GM18505 (cell line): ENCODE data around the gene TPCN1.

Experiments
- ATAC-seq: cut with Tn5 transposase; IDR thresholded peaks from one replicate; pipeline ENCODE4 v1.9.1; 2021; ENCODE audit not compliant: unreplicated experiment
- POLR2A ChIP-seq: IDR thresholded peaks from 4 replicates; pipeline ENCODE4 v1.6.1; 2011; ENCODE audit warnings: borderline replicate concordance; ENCODE audit not compliant: insufficient read depth, insufficient read length; ENCODE audit errors: extremely low read depth

Gene TPCN1

GRCh38 chr12:113186033-113186365 lies 35.3 kb upstream of the TPCN1 start:
- no peak for ATAC-seq

GRCh38 chr12:113186666-113187325 lies 34.5 kb upstream of the TPCN1 start:
- TF ChIP-seq POLR2A = no peak
- ATAC-seq = no peak

More at GRCh38 chr12:113186033-113186365, 35.3 kb upstream of the TPCN1 start:
- no peak for TF ChIP-seq POLR2A

- ATAC-seq = no peak
- no peak for TF ChIP-seq POLR2A
These were observed 31.9 kb upstream of the TPCN1 start for GRCh38 chr12:113189361-113189760.

- ATAC-seq = no peak
- TF ChIP-seq POLR2A = no peak
These were observed 30.5 kb upstream of the TPCN1 start for GRCh38 chr12:113190761-113191160.

- ATAC-seq = no peak
These were observed 30.0 kb upstream of the TPCN1 start for GRCh38 chr12:113191227-113191626.

GRCh38 chr12:113194971-113195391 lies 26.3 kb upstream of the TPCN1 start:
- TF ChIP-seq POLR2A = no peak

More at GRCh38 chr12:113191227-113191626, 30.0 kb upstream of the TPCN1 start:
- no peak for TF ChIP-seq POLR2A

GRCh38 chr12:113195598-113195997 lies 25.7 kb upstream of the TPCN1 start:
- no peak for TF ChIP-seq POLR2A
- ATAC-seq = no peak

More at GRCh38 chr12:113194971-113195391, 26.3 kb upstream of the TPCN1 start:
- no peak for ATAC-seq

- no peak for TF ChIP-seq POLR2A
- ATAC-seq = no peak
These were observed 24.7 kb upstream of the TPCN1 start for GRCh38 chr12:113196582-113196981.

GRCh38 chr12:113196990-113197389 lies 24.3 kb upstream of the TPCN1 start:
- ATAC-seq = no peak
- no peak for TF ChIP-seq POLR2A

GRCh38 chr12:113197518-113198077 lies 23.7 kb upstream of the TPCN1 start:
- TF ChIP-seq POLR2A = no peak
- ATAC-seq = no peak

GRCh38 chr12:113198296-113198695 lies 23.0 kb upstream of the TPCN1 start:
- no peak for ATAC-seq
- no peak for TF ChIP-seq POLR2A

- no peak for ATAC-seq
These were observed 21.1 kb upstream of the TPCN1 start for GRCh38 chr12:113200021-113200797.

GRCh38 chr12:113201187-113202177 lies 19.8 kb upstream of the TPCN1 start:
- no peak for TF ChIP-seq POLR2A
- ATAC-seq = no peak

More at GRCh38 chr12:113200021-113200797, 21.1 kb upstream of the TPCN1 start:
- TF ChIP-seq POLR2A = no peak
